ENCODE results near the gene AKAP13. TPM values are rescaled to one million over a fixed set of nuclear protein-coding genes. Genes with fewer than 3 reads are reported as not detected.

Gene AKAP13
- polyA plus RNA-seq, 1 experiment, result 13.6 TPM

DNA sequence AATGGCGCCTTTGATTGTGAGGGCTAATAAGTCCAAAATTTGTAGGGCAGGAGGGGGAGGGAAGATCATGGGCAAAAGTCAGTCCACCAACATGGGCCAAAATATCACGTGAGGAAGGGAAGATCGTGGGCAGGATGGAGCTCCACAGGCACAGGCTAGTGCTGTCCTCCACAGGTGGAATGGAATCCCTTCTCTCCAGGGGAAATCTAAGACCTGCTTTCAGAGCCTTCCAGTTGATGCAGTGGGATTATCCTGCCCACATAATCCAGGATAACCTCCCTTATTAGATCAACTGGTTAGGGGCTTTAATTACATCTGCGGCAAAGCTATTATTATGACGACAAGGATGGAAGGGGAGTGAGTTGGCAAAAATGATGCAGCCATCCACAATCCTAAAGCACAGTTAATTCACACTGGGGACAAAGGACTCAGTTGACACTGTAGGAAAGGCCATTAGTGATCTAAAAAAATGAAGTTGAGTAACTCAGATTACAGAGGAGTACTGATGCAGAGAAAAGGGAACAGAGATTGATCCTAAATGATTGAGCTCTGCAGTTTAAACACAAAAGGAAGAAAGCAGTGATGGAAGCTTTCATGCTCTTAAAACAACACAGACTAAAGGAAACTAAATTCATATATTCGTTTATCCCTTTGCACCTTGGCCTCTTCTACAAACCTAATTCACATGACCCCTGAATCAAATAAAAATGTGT, 159.8 kb downstream of the AKAP13 start:
- no peak for TF ChIP-seq CTCF (IDR thresholded peaks at IDR 0.05; ENCODE audit: insufficient read depth, low read depth, low read length)
- POLR2A ChIA-PET, result no interaction called here
- CTCF ChIA-PET, result interaction anchor here (0.9 to 1.7 kb wide), 2 partner anchors 52 to 617 kb away, joined by 3 read pairs; no protein-coding TSS in a partner anchor
- Histone ChIP-seq H3K4me3 (ENCODE audit: low read depth, low read length) (no peak overlapping the region), H3K27me3 (ENCODE audit: control insufficient read depth, insufficient read depth, low read length) (no peaks in the 10 kb centered on the region), H3K36me3 (ENCODE audit: control insufficient read depth, insufficient read depth, low read length) (peaks cover 1% of the 10 kb centered on the region; the same call in 1 of the 2 replicates)
- DNase-seq (ENCODE audit: low read depth), result no peak

DNA sequence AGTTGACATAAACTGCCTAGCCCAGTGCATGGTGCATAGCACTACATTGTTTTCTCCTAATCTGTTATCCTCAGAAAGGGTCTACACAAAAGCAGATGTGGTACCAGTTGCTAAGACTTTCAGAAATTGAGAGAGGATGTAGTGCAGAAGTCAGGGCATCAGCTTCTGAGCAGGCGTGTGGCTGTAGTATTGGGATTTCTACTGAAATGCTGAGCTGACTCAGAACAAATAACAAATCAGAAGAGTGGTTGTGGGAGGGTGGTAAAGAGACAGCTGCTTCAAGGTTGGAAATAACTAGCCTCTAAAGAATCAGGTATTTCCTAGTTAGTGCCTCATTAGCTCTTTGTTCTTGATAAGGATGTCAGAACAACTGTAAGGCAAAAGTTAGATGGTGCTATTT, 161.3 kb downstream of the AKAP13 start:
- TF ChIP-seq CTCF (IDR thresholded peaks at IDR 0.05; ENCODE audit: insufficient read depth, low read depth, low read length), result no peak
- no peak for DNase-seq (ENCODE audit: low read depth)
- peaks cover 1% of the 10 kb centered on the region; the same call in 1 of the 2 replicates for H3K36me3 ChIP-seq (ENCODE audit: control insufficient read depth, insufficient read depth, low read length)
- no peak overlapping the region for H3K4me3 ChIP-seq (ENCODE audit: low read depth, low read length)
- H3K27me3 ChIP-seq (ENCODE audit: control insufficient read depth, insufficient read depth, low read length), result no peaks in the 10 kb centered on the region
- CTCF ChIA-PET, result interaction anchor here (1.2 kb wide), 1 partner anchor 14 kb away, joined by 4 read pairs; no protein-coding TSS in a partner anchor
- POLR2A ChIA-PET, result no interaction called here

DNA sequence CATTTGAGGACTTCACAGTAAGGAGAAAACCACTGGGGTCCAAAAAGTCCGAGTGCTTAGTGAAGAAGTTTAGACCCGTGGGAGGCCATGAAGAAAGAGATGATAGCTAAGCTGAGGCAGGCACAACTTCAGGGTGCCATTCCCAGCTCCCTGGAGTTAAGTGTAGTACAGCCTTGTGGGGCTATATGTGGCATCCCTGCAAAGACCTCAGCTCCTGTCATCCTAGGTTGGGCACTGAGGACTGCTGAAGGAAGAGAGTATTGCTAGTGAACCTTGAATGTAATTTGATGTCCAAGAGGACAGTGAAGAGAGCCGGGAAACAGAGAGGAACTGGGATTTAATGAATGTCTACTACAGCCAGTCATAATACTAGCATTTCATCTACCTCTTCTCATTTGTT, 162.1 kb downstream of the AKAP13 start:
- Histone ChIP-seq H3K4me3 (ENCODE audit: low read depth, low read length) (no peak overlapping the region), H3K27me3 (ENCODE audit: control insufficient read depth, insufficient read depth, low read length) (no peaks in the 10 kb centered on the region), H3K36me3 (ENCODE audit: control insufficient read depth, insufficient read depth, low read length) (peaks cover 1% of the 10 kb centered on the region; the same call in 1 of the 2 replicates)
- DNase-seq (ENCODE audit: low read depth), result no peak
- ChIA-PET POLR2A (no interaction called here), CTCF (interaction anchor here (1.2 kb wide), 1 partner anchor 14 kb away, joined by 4 read pairs; no protein-coding TSS in a partner anchor)
- no peak for TF ChIP-seq CTCF (IDR thresholded peaks at IDR 0.05; ENCODE audit: insufficient read depth, low read depth, low read length)

DNA sequence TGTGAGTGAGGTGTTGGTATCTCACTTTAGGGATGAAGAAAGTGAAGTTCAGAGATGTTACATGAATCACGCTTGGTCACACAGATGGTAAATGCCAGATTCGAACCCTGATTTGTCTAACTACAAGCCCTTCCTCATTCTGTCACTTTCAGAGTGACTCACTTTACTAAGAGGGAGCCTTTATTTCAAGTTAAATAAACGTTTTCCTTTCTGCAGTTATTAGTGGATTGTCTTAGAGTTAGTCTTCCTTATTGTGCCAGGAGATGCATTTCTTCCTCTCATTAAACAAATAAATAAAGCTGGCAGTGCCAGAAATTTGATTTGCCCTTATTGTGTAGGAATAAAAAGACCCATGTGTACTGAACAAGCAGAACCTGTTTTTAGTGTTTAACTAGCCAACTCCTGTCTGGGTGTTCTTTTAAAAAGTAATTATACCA, 162.5 kb downstream of the AKAP13 start:
- POLR2A ChIA-PET, result no interaction called here
- no peak for DNase-seq (ENCODE audit: low read depth)
- Histone ChIP-seq H3K27me3 (ENCODE audit: control insufficient read depth, insufficient read depth, low read length) (no peaks in the 10 kb centered on the region), H3K4me3 (ENCODE audit: low read depth, low read length) (no peak overlapping the region), H3K36me3 (ENCODE audit: control insufficient read depth, insufficient read depth, low read length) (peaks cover 1% of the 10 kb centered on the region; the same call in 1 of the 2 replicates)
- TF ChIP-seq CTCF (IDR thresholded peaks at IDR 0.05; ENCODE audit: insufficient read depth, low read depth, low read length), result no peak
- CTCF ChIA-PET, result no interaction called here

GRCh38 chr15:85543741-85544155, 163.3 kb downstream of the AKAP13 start:
- Histone ChIP-seq H3K36me3 (ENCODE audit: control insufficient read depth, insufficient read depth, low read length) (peaks cover 1% of the 10 kb centered on the region; the same call in 1 of the 2 replicates), H3K4me3 (ENCODE audit: low read depth, low read length) (no peak overlapping the region), H3K27me3 (ENCODE audit: control insufficient read depth, insufficient read depth, low read length) (no peaks in the 10 kb centered on the region)
- no peak for TF ChIP-seq CTCF (IDR thresholded peaks at IDR 0.05; ENCODE audit: insufficient read depth, low read depth, low read length)
- ChIA-PET POLR2A (no interaction called here), CTCF (no interaction called here)
- no peak for DNase-seq (ENCODE audit: low read depth)

Data from BJ (cell line).